T-helper 1 cell (primary cell): ENCODE results near the gene LKAAEAR1.
"Not testable (repeated sequence)": the region's sequence is repeated elsewhere in the genome, so short reads cannot be mapped to it uniquely, and the experiment has no call there.

ENCODE experiments used
- DNase-seq, 5 donors: peaks; one replicate each; pipeline ENCODE4 v3.0.0-alpha.2; 2012 to 2020
- total RNA-seq, 4 donors: gene quantifications; one replicate each; lab custom pipeline; 2026; lab: John Stamatoyannopoulos, UW

The LKAAEAR1 gene
- total RNA-seq = 0 to 0.36 (median 0.08) reads per million in 4 donors

GRCh38 chr20:64083804-64084684 lies at the start of gene LKAAEAR1:
Gene LKAAEAR1 (minus strand): TSS chr20:64084398. CDS start chr20:64084219, 179 bp downstream.
- DNase-seq = no peak

- no peak for DNase-seq
Measured at GRCh38 chr20:64131406-64131805, 47.2 kb upstream of the LKAAEAR1 start.

GRCh38 chr20:64130876-64131275 lies 46.7 kb upstream of the LKAAEAR1 start:
- no peak for DNase-seq

GRCh38 chr20:64130271-64130670 lies 46.1 kb upstream of the LKAAEAR1 start:
- no peak for DNase-seq

- DNase-seq = no peak
Measured at GRCh38 chr20:64129146-64129782, 45.1 kb upstream of the LKAAEAR1 start.

GRCh38 chr20:64123517-64123916 lies 39.3 kb upstream of the LKAAEAR1 start:
- DNase-seq = not testable (repeated sequence)

GRCh38 chr20:64122927-64123326 lies 38.7 kb upstream of the LKAAEAR1 start:
- DNase-seq = not testable (repeated sequence)

GRCh38 chr20:64121586-64121985 lies 37.4 kb upstream of the LKAAEAR1 start:
- DNase-seq = no peak

- DNase-seq = no peak
Measured at GRCh38 chr20:64119681-64120341, 35.6 kb upstream of the LKAAEAR1 start.

GRCh38 chr20:64119301-64119680 lies 35.1 kb upstream of the LKAAEAR1 start:
- DNase-seq = no peak

GRCh38 chr20:64117432-64117777 lies 33.2 kb upstream of the LKAAEAR1 start:
- not testable (repeated sequence) for DNase-seq

GRCh38 chr20:64116541-64117431 lies 32.6 kb upstream of the LKAAEAR1 start:
- no peak for DNase-seq

- no peak for DNase-seq
Measured at GRCh38 chr20:64116016-64116415, 31.8 kb upstream of the LKAAEAR1 start.

- no peak for DNase-seq
Measured at GRCh38 chr20:64115171-64115911, 31.1 kb upstream of the LKAAEAR1 start.

GRCh38 chr20:64114356-64114971 lies 30.3 kb upstream of the LKAAEAR1 start:
- DNase-seq = no peak

GRCh38 chr20:64113796-64114355 lies 29.7 kb upstream of the LKAAEAR1 start:
- DNase-seq = no peak

GRCh38 chr20:64113444-64113775 lies 29.2 kb upstream of the LKAAEAR1 start:
- no peak for DNase-seq

- DNase-seq = no peak
Measured at GRCh38 chr20:64112691-64113443, 28.7 kb upstream of the LKAAEAR1 start.

GRCh38 chr20:64111841-64112641 lies 27.8 kb upstream of the LKAAEAR1 start:
- DNase-seq = no peak
